Upper lobe of left lung (tissue), 6 donors: ENCODE data around the gene DLG2. TPM values are rescaled to one million over a fixed set of nuclear protein-coding genes. Genes with fewer than 3 reads are reported as not detected.

Experiments used
- ATAC-seq, 2 donors: fragments of 200-7000 bp; cut with Tn5 transposase; one replicate each; pipeline ENCODE4 v1.9.1; 2022; ENCODE audit warnings: mild to moderate bottlenecking in 2 of 2, moderate library complexity in 2 of 2; ENCODE audit not compliant: low FRiP score in 2 of 2
- DNase-seq, 2 donors: peaks; one replicate each; pipeline ENCODE4 v3.0.0-alpha.2; 2019 to 2020
- H3K27ac ChIP-seq, 4 donors: fragments of 200-600 bp; sonication (generic); one replicate each; pipeline ENCODE4 v1.5.1; 2016 to 2019
- H3K27me3 ChIP-seq, 4 donors: fragments of 200-600 bp; sonication (generic); one replicate each; pipeline ENCODE4 v1.5.1; 2017 to 2019
- H3K36me3 ChIP-seq, 4 donors: fragments of 200-600 bp; sonication (generic); one replicate each; pipeline ENCODE4 v1.5.1; 2016 to 2019
- H3K4me1 ChIP-seq, 4 donors: fragments of 200-600 bp; sonication (generic); one replicate each; pipeline ENCODE4 v1.5.1; 2018 to 2019
- H3K4me3 ChIP-seq, 4 donors: fragments of 200-600 bp; sonication (generic); one replicate each; pipeline ENCODE4 v1.5.1; 2017 to 2019; ENCODE audit warnings: mild to moderate bottlenecking in 2 of 4, moderate library complexity in 1 of 4
- H3K9me3 ChIP-seq, 4 donors: fragments of 200-600 bp; sonication (generic); one replicate each; pipeline ENCODE4 v1.5.1; 2018 to 2019
- CTCF ChIP-seq, 6 experiments: fragments of 450-650 bp in 4 of 6; fragments of 200-600 bp in 2 of 6; sonication (generic) in 2 of 6; IDR thresholded peaks; one replicate each; pipeline ENCODE4 v1.5.1; 2016 to 2019; ENCODE audit warnings: antibody characterized with exemption in 6 of 6
- EP300 ChIP-seq, 4 donors: sonication (generic); formaldehyde crosslinking; IDR thresholded peaks; one replicate each; pipeline ENCODE4 v1.5.1; 2017; ENCODE audit warnings: antibody characterized with exemption in 4 of 4, control low read depth in 2 of 4
- POLR2A ChIP-seq, 4 donors: fragments of 450-650 bp; IDR thresholded peaks; one replicate each; pipeline ENCODE4 v1.5.1; 2016 to 2017; ENCODE audit warnings: antibody characterized with exemption in 4 of 4, mild to moderate bottlenecking in 2 of 4
- POLR2AphosphoS5 ChIP-seq, 2 donors: sonication (generic); formaldehyde crosslinking; IDR thresholded peaks; one replicate each; pipeline ENCODE4 v1.5.1; 2017; ENCODE audit warnings: antibody characterized with exemption in 2 of 2
- WGBS, 2 donors: methylation state at CpG; one replicate each; pipeline ENCODE4 v1.1.5; 2017 to 2018; 5-methylcytosine and 5-hydroxymethylcytosine counted together
- total RNA-seq, 6 donors: library from RNA; depleted of rRNA in 4 of 6; stranded (reverse); fragments of >200 nt in 4 of 6; gene quantifications; one replicate each; pipeline versions ENCODE4 v1.1.0 to v1.2.1, GENCODE V29; 2016 to 2021
- donor health status: DM: no; HTN: no; CAD: no; lungs with moderate emphysema.
- donor health status: DM: no; HTN: yes; CAD: no; lungs with severe emphysema.

The DLG2 gene
- total RNA-seq, 6 donors from 2014 or later = 3.4 to 37.7 (median 9.1) TPM

DNA sequence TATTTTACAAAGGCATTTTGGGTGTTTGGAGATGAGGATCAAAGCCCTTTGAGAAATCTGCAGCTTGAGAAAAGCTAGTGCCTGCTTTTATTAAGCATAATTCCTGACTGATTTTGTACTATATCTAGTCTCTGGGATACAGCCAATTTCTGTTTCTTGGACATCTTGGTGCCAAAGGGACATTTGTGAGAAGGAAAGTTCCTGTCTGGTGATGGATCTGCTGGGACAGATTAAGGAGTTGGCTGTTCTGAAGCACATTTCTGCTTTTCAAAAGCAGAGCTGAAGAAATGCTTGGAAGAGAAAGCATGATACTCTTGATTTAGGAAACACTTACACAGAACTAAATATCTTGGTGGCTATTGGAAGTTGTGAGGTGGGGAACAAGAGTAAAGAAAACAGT is 2086.4 kb downstream of the DLG2 start:
- ATAC-seq (no peak), DNase-seq (no peak)
- no peak for TF ChIP-seq CTCF (IDR thresholded peaks at IDR 0.05)
- no peak for TF ChIP-seq EP300 (IDR thresholded peaks at IDR 0.05)
- TF ChIP-seq POLR2A (IDR thresholded peaks at IDR 0.05) = no peak
- TF ChIP-seq POLR2AphosphoS5 (IDR thresholded peaks at IDR 0.05) = no peak
- no peaks in the 10 kb centered on the region for H3K9me3 ChIP-seq
- no peaks in the 10 kb centered on the region for H3K27me3 ChIP-seq
- no peak overlapping the region for H3K4me3 ChIP-seq
- H3K36me3 ChIP-seq = no peaks in the 10 kb centered on the region
- no peaks in the 10 kb centered on the region for H3K4me1 ChIP-seq
- H3K27ac ChIP-seq = no peak overlapping the region

DNA sequence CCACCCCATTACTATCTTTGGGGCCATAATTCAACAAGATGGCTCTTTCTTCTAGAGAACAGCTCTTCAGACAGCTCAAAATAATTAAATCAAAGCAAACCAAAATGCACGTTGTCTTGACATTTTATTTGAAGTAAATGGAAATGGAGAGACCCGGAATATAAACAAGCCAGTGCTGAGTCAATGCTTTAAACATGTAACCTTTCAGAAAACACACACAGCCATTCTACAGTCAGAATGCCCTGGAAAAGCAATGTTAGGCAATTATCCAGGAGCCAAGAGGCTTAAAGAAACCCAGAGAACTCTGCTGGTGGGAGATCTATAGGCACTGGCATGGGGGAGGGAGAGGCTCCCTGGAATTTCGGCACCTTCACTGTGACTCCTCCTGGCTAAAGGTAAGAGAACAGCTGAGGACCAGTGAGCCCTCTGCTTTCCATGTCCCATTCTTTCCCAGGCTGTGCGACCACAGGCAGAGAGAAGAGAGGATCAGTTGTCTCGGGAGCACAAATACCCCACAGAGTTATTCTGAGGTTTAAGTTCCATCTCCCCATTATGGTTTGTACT is 2086.9 kb downstream of the DLG2 start:
- WGBS, 2 donors = 51 to 60% methylated on average over 5 of the region's 5 CpGs
- no peak overlapping the region for H3K27ac ChIP-seq
- no peak for DNase-seq
- no peak for ATAC-seq
- H3K4me3 ChIP-seq = no peak overlapping the region
- no peaks in the 10 kb centered on the region for H3K9me3 ChIP-seq
- no peak for TF ChIP-seq EP300 (IDR thresholded peaks at IDR 0.05)
- no peaks in the 10 kb centered on the region for H3K4me1 ChIP-seq
- no peaks in the 10 kb centered on the region for H3K27me3 ChIP-seq
- no peaks in the 10 kb centered on the region for H3K36me3 ChIP-seq

- ATAC-seq (no peak), DNase-seq (no peak)
- H3K27ac ChIP-seq = no peak overlapping the region
- H3K4me1 ChIP-seq = no peaks in the 10 kb centered on the region
- 75 to 82% methylated on average over 1 of the region's 1 CpG for WGBS, 2 donors
- TF ChIP-seq CTCF (IDR thresholded peaks at IDR 0.05) (no peak), POLR2AphosphoS5 (IDR thresholded peaks at IDR 0.05) (no peak), EP300 (IDR thresholded peaks at IDR 0.05) (no peak), POLR2A (IDR thresholded peaks at IDR 0.05) (no peak)
- H3K36me3 ChIP-seq = no peaks in the 10 kb centered on the region
- H3K4me3 ChIP-seq = no peak overlapping the region
- H3K27me3 ChIP-seq = no peaks in the 10 kb centered on the region
- H3K9me3 ChIP-seq = no peaks in the 10 kb centered on the region
Observed at GRCh38 chr11:83538286-83538685, 2088.9 kb downstream of the DLG2 start.

DNA sequence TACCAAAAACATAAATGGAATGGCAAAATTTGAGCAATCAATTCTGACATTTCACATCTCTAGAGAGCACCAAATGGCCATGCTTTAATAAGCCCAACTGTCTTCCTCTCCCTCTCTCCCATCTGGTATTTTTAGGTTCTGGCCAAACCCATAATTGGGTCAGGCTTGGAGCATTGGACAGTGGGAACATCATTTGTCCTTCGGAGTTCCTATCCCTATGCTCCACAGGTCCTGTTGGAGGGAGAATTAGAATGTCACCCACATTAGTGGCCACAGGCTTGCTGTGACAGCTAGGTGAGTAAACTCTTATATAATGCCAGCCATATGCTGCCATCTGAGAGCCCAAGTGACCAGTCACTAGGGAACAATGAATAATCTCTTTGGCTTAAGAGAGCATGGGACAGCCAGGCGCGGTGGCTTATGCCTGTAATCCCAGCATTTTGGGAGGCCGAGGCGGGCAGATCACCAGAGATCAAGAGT is 2090.0 kb downstream of the DLG2 start:
- no peak overlapping the region for H3K4me3 ChIP-seq
- H3K9me3 ChIP-seq = no peaks in the 10 kb centered on the region
- TF ChIP-seq POLR2A (IDR thresholded peaks at IDR 0.05) (no peak), EP300 (IDR thresholded peaks at IDR 0.05) (no peak), POLR2AphosphoS5 (IDR thresholded peaks at IDR 0.05) (no peak), CTCF (IDR thresholded peaks at IDR 0.05) (no peak)
- DNase-seq (no peak), ATAC-seq (no peak)
- no peaks in the 10 kb centered on the region for H3K27me3 ChIP-seq
- no peaks in the 10 kb centered on the region for H3K4me1 ChIP-seq
- WGBS, 2 donors = 86% methylated on average over 5 of the region's 5 CpGs; no CpG with 5 or more reads in 1 of the 2 donors
- no peak overlapping the region for H3K27ac ChIP-seq
- H3K36me3 ChIP-seq = no peaks in the 10 kb centered on the region

GRCh38 chr11:83533166-83533565 is 2094.0 kb downstream of the DLG2 start:
- H3K9me3 ChIP-seq = no peaks in the 10 kb centered on the region
- H3K27ac ChIP-seq = no peak overlapping the region
- TF ChIP-seq CTCF (IDR thresholded peaks at IDR 0.05) (no peak), EP300 (IDR thresholded peaks at IDR 0.05) (no peak), POLR2A (IDR thresholded peaks at IDR 0.05) (no peak), POLR2AphosphoS5 (IDR thresholded peaks at IDR 0.05) (no peak)
- no peaks in the 10 kb centered on the region for H3K4me1 ChIP-seq
- no peak overlapping the region for H3K4me3 ChIP-seq
- ATAC-seq (no peak), DNase-seq (no peak)
- no peaks in the 10 kb centered on the region for H3K27me3 ChIP-seq
- no peaks in the 10 kb centered on the region for H3K36me3 ChIP-seq
